ENCODE results near the gene GPNMB.

Gene GPNMB

DNA sequence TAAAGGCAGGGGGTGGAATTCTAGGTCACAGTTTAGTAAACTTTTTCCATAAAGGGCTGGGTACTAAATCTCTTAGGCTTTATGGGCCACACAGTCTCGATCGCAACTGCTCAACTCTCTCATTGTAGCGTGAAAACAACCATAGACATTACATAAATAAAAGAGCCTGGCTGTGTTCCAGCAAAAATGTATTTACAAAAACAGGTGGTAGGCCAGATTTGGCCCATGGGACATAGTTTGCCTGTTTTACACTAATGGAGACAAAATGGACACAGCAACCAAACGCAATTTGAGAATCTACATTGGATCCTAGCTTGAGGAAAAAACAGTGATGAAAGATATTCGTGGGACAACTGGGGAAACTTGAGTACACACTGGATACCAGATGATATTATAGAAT is 29.3 kb downstream of the GPNMB start:
- Mint-ChIP-seq H3K27ac (no peak overlapping the region), H3K4me3 (no peak overlapping the region), H3K4me1 (ENCODE audit: low read depth) (peaks cover 17% of the 10 kb centered on the region), H3K27me3 (no peaks in the 10 kb centered on the region), H3K36me3 (no peaks in the 10 kb centered on the region), H3K9me3 (ENCODE audit: low read depth) (no peaks in the 10 kb centered on the region)

GRCh38 chr7:23276376-23276775 is 29.8 kb downstream of the GPNMB start:
- no peak overlapping the region for H3K27ac Mint-ChIP-seq
- no peaks in the 10 kb centered on the region for H3K9me3 Mint-ChIP-seq (ENCODE audit: low read depth)
- no peaks in the 10 kb centered on the region for H3K27me3 Mint-ChIP-seq
- H3K4me1 Mint-ChIP-seq (ENCODE audit: low read depth), result peaks cover 17% of the 10 kb centered on the region
- H3K36me3 Mint-ChIP-seq, result no peaks in the 10 kb centered on the region
- no peak overlapping the region for H3K4me3 Mint-ChIP-seq

GRCh38 chr7:23276947-23277346 is 30.4 kb downstream of the GPNMB start:
- no peak overlapping the region for H3K4me3 Mint-ChIP-seq
- peaks cover 17% of the 10 kb centered on the region for H3K4me1 Mint-ChIP-seq (ENCODE audit: low read depth)

DNA sequence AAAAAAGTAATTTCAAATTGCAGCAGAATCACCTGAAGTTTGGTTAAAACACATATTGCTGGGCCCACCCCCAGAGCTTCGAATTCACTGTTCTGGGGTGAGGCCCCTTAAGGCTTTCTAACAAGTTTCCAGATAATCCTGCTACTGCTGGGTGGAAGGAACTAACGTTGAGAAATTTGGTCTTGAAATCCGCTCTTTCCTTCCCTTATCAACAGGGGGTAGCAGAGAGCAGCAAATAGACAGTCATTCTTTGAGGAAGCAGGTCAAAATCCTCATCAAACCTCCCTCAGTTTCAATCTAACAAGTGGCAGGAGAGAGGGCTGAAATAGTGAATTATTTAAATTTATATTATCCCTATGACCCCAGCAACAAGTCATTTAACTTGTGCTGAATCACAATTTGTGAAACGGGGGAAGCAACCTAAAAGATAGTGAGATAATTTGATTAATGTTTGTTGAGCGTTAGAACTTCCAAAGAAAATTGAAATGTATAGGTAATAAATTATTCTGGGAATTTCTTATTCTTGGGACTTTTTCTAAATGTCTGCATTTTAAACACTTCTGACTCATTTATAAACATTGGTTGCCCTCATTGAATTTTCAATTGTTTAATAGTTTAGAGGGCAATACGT is 30.9 kb downstream of the GPNMB start:
- Mint-ChIP-seq H3K27me3 (no peaks in the 10 kb centered on the region), H3K4me3 (no peak overlapping the region), H3K4me1 (ENCODE audit: low read depth) (peaks cover 14% of the 10 kb centered on the region), H3K27ac (no peak overlapping the region), H3K9me3 (ENCODE audit: low read depth) (no peaks in the 10 kb centered on the region), H3K36me3 (no peaks in the 10 kb centered on the region)

More at GRCh38 chr7:23276947-23277346, 30.4 kb downstream of the GPNMB start:
- Mint-ChIP-seq H3K36me3 (no peaks in the 10 kb centered on the region), H3K9me3 (ENCODE audit: low read depth) (no peaks in the 10 kb centered on the region), H3K27me3 (no peaks in the 10 kb centered on the region), H3K27ac (no peak overlapping the region)

GRCh38 chr7:23279819-23280525 is 33.4 kb downstream of the GPNMB start:
- no peak overlapping the region for H3K4me3 Mint-ChIP-seq
- peaks cover 2% of the 10 kb centered on the region for H3K4me1 Mint-ChIP-seq (ENCODE audit: low read depth)
- no peaks in the 10 kb centered on the region for H3K9me3 Mint-ChIP-seq (ENCODE audit: low read depth)
- H3K27me3 Mint-ChIP-seq, result no peaks in the 10 kb centered on the region
- H3K36me3 Mint-ChIP-seq, result no peaks in the 10 kb centered on the region
- H3K27ac Mint-ChIP-seq, result no peak overlapping the region

- Mint-ChIP-seq H3K4me1 (ENCODE audit: low read depth) (peaks cover 6% of the 10 kb centered on the region), H3K36me3 (no peaks in the 10 kb centered on the region), H3K27ac (peak overlapping the region; percentile 61), H3K9me3 (ENCODE audit: low read depth) (no peaks in the 10 kb centered on the region), H3K4me3 (no peak overlapping the region), H3K27me3 (no peaks in the 10 kb centered on the region)
These were observed 36.5 kb downstream of the GPNMB start for GRCh38 chr7:23283086-23283485.

DNA sequence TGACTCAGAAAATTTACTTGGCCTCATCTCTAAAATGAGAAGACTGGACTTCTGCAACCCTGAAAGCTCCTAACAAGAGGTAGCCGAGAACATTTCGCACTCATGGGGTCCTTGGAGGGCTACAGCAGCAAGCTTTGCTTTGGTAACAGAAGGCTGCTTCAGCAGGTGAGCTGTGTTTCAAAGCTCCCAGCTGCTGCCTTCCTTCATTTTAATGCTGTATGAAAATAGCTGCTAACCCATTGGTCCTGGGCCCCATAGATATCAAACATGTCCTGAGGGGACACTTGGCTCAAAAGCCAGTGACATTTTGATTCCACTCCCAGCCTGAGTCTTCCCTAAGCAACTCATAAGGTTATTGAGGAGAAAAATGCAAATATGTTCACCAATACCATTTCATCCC is 38.3 kb downstream of the GPNMB start:
- no peak overlapping the region for H3K4me3 Mint-ChIP-seq
- peaks cover 12% of the 10 kb centered on the region for H3K4me1 Mint-ChIP-seq (ENCODE audit: low read depth)
- no peaks in the 10 kb centered on the region for H3K27me3 Mint-ChIP-seq
- no peaks in the 10 kb centered on the region for H3K36me3 Mint-ChIP-seq
- H3K27ac Mint-ChIP-seq, result no peak overlapping the region
- H3K9me3 Mint-ChIP-seq (ENCODE audit: low read depth), result no peaks in the 10 kb centered on the region

- H3K27ac Mint-ChIP-seq, result no peak overlapping the region
- no peaks in the 10 kb centered on the region for H3K27me3 Mint-ChIP-seq
- no peaks in the 10 kb centered on the region for H3K36me3 Mint-ChIP-seq
- peaks cover 20% of the 10 kb centered on the region for H3K4me1 Mint-ChIP-seq (ENCODE audit: low read depth)
- H3K4me3 Mint-ChIP-seq, result no peak overlapping the region
- H3K9me3 Mint-ChIP-seq (ENCODE audit: low read depth), result no peaks in the 10 kb centered on the region
These were observed 39.4 kb downstream of the GPNMB start for GRCh38 chr7:23285657-23286646.

GRCh38 chr7:23287612-23288011 is 41.0 kb downstream of the GPNMB start:
- H3K4me3 Mint-ChIP-seq, result peak overlapping the region; percentile 2
- no peaks in the 10 kb centered on the region for H3K36me3 Mint-ChIP-seq
- peaks cover 20% of the 10 kb centered on the region for H3K4me1 Mint-ChIP-seq (ENCODE audit: low read depth)
- no peak overlapping the region for H3K27ac Mint-ChIP-seq
- H3K27me3 Mint-ChIP-seq, result no peaks in the 10 kb centered on the region
- no peaks in the 10 kb centered on the region for H3K9me3 Mint-ChIP-seq (ENCODE audit: low read depth)

GRCh38 chr7:23290993-23291392 is 44.4 kb downstream of the GPNMB start:
- no peak overlapping the region for H3K4me3 Mint-ChIP-seq
- no peak overlapping the region for H3K27ac Mint-ChIP-seq
- H3K36me3 Mint-ChIP-seq, result no peaks in the 10 kb centered on the region
- H3K27me3 Mint-ChIP-seq, result peaks cover 2% of the 10 kb centered on the region
- H3K9me3 Mint-ChIP-seq (ENCODE audit: low read depth), result no peaks in the 10 kb centered on the region
- peaks cover 20% of the 10 kb centered on the region for H3K4me1 Mint-ChIP-seq (ENCODE audit: low read depth)

DNA sequence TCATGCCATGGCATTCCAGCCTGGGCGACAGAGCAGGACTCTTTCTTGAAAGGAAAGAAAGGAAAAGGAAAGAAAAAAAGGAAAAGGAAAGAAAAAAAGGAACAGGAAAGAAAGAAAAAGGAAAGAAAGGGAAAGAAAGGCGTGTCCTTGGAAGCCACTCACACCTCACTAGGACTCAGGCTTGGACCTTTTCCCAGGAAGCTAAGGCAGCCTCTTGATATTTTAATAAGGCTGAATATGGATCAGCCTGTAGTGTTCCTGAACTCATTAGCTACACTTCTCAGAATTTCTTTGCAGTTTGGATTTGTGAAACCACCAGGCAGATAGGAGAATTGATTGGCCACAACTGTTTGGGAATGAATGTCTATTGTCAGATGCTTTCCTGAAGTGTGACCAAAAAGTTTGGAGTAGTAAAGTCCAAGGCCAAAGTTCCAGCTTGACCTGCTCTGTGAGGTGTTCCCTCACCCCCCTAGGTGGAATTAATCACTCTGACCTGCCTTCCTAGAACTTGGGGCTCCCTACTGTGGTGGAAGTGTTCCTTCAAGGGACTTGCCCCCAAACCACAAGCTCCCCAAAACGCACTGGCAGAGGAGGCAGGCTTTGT is 45.5 kb downstream of the GPNMB start:
- Mint-ChIP-seq H3K36me3 (peaks cover 3% of the 10 kb centered on the region), H3K27ac (no peak overlapping the region), H3K4me3 (no peak overlapping the region)

GRCh38 chr7:23292623-23293022 is 46.0 kb downstream of the GPNMB start:
- no peaks in the 10 kb centered on the region for H3K9me3 Mint-ChIP-seq (ENCODE audit: low read depth)
- no peak overlapping the region for H3K27ac Mint-ChIP-seq
- H3K4me3 Mint-ChIP-seq, result no peak overlapping the region
- H3K4me1 Mint-ChIP-seq (ENCODE audit: low read depth), result peaks cover 19% of the 10 kb centered on the region
- H3K36me3 Mint-ChIP-seq, result peaks cover 3% of the 10 kb centered on the region
- H3K27me3 Mint-ChIP-seq, result peaks cover 2% of the 10 kb centered on the region

More for the DNA sequence above, 45.5 kb downstream of the GPNMB start:
- H3K9me3 Mint-ChIP-seq (ENCODE audit: low read depth), result no peaks in the 10 kb centered on the region
- H3K4me1 Mint-ChIP-seq (ENCODE audit: low read depth), result peaks cover 20% of the 10 kb centered on the region
- H3K27me3 Mint-ChIP-seq, result peaks cover 2% of the 10 kb centered on the region

DNA sequence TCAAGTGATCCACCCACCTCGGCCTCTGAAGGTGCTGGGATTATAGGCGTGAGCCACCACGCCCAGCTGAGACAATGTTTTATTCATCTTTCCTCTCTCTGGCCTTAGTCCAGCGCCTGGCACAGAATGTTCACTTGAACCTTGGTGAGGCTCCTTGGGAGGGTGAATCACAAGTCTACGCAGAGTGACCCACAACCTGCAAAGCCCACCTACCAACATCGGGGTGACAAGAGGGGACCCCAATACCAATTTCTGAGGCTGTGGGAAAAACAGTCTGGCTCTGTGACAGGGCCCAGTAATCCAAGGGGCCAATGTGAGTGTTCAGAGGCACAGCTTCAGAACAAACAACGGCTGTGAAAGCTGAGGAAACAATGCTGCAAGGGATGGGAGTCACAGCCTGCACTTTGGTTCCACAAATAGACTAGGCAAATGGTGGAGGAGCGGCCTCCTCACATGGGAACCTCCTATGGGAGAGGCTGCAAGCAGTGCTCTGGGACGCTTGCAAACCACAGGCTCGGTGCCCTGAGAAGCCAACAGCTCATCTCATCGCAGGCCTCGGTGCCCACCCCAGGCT is 47.0 kb downstream of the GPNMB start:
- Mint-ChIP-seq H3K9me3 (ENCODE audit: low read depth) (no peaks in the 10 kb centered on the region), H3K27me3 (peaks cover 2% of the 10 kb centered on the region), H3K27ac (no peak overlapping the region), H3K36me3 (peaks cover 3% of the 10 kb centered on the region), H3K4me1 (ENCODE audit: low read depth) (peaks cover 16% of the 10 kb centered on the region), H3K4me3 (no peak overlapping the region)

- Mint-ChIP-seq H3K9me3 (ENCODE audit: low read depth) (no peaks in the 10 kb centered on the region), H3K4me3 (no peak overlapping the region), H3K27ac (no peak overlapping the region), H3K4me1 (ENCODE audit: low read depth) (peaks cover 18% of the 10 kb centered on the region), H3K36me3 (peaks cover 3% of the 10 kb centered on the region), H3K27me3 (peaks cover 2% of the 10 kb centered on the region)
These were observed 48.2 kb downstream of the GPNMB start for GRCh38 chr7:23294549-23295400.
